Measurements from ENCODE around the gene PMEL. TPM values are rescaled to one million over a fixed set of nuclear protein-coding genes. Genes with fewer than 3 reads are reported as not detected.

Gene PMEL
- total RNA-seq, 1 experiment from 2014 or later, result 5.8 TPM

- H2AFZ ChIP-seq (ENCODE audit: low read depth, low read length, poor library complexity, severe bottlenecking), result no peak overlapping the region
- H3K9me3 ChIP-seq (ENCODE audit: control insufficient read depth in 1 of 2, insufficient read depth in 1 of 2, low read depth in 1 of 2, low read length in 2 of 2), result no peaks in the 10 kb centered on the region
- peak; percentile 59 for DNase-seq (ENCODE audit: low read depth, low spot score)
- H3K4me3 ChIP-seq (replicated peaks in 1 of 2; ENCODE audit: low read depth in 1 of 2, low read length in 2 of 2), result no peak overlapping the region
- CTCF ChIA-PET, result interaction anchor here (0.6 to 2.3 kb wide), 17 partner anchors 8 to 305 kb away, joined by 3 to 18 read pairs (median 4); partner anchors contain the start of genes DNAJC14 and RAB5B
- intact Hi-C loops (cut with micrococcal nuclease), result loop anchor here (1.0 kb wide), 1 partner anchor 120 kb away; no protein-coding TSS in a partner anchor
- POLR2A ChIA-PET, result interaction anchor here (1.6 kb wide), 1 partner anchor 119 kb away, joined by 4 read pairs; no protein-coding TSS in a partner anchor
- H3K36me3 ChIP-seq (ENCODE audit: control insufficient read depth in 1 of 2, insufficient read depth in 2 of 2, low read length in 2 of 2), result peaks cover 2 to 6% of the 10 kb centered on the region in 2 experiments; a peak in 2 of 4 replicates
- RAD21 ChIA-PET (ENCODE audit: low non-redundant PET in 1 of 2, low total read pairs in 2 of 2, uncharacterized antibody in 2 of 2, unreplicated experiment in 2 of 2), result interaction anchor here in 1 of 2 experiments (1.0 kb wide), 1 partner anchor 202 kb away, joined by 7 read pairs; no protein-coding TSS in a partner anchor
- H3K9me2 ChIP-seq (ENCODE audit: insufficient read depth), result no peaks in the 10 kb centered on the region
- no peak for TF ChIP-seq JUND (IDR thresholded peaks at IDR 0.05)
- no peak for TF ChIP-seq POLR2A (IDR thresholded peaks at IDR 0.05; ENCODE audit: borderline replicate concordance, extremely low read depth, insufficient read depth, insufficient read length)
- no peak for TF ChIP-seq SRF (IDR thresholded peaks at IDR 0.05; ENCODE audit: low read depth)
- TF ChIP-seq EGR1 (IDR thresholded peaks at IDR 0.05; ENCODE audit: low read depth), result no peak
- TF ChIP-seq YY1 (IDR thresholded peaks at IDR 0.05; ENCODE audit: extremely low read depth, insufficient replicate concordance, low read depth, low read length), result peak; percentile 17
- TF ChIP-seq CTCF (IDR thresholded peaks at IDR 0.05 in 2 of 3, conservative IDR thresholded peaks at IDR 0.05 in 1 of 3; ENCODE audit: borderline replicate concordance in 1 of 3, insufficient read depth in 1 of 3, low read depth in 2 of 3, low read length in 2 of 3), result peak; percentile 75 to 93 (median 91); a peak in 5 of 6 replicates
- no peak for TF ChIP-seq CBX3 (IDR thresholded peaks at IDR 0.05; ENCODE audit: low read depth)
- no peak for TF ChIP-seq FOSL1 (IDR thresholded peaks at IDR 0.05; ENCODE audit: low read depth)
- no peak for TF ChIP-seq CEBPB (IDR thresholded peaks at IDR 0.05; ENCODE audit: low read depth)
- TF ChIP-seq, protein P1, sequence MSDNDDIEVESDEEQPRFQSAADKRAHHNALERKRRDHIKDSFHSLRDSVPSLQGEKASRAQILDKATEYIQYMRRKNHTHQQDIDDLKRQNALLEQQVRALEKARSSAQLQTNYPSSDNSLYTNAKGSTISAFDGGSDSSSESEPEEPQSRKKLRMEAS (IDR thresholded peaks at IDR 0.05), result no peak
- TF ChIP-seq POLR2AphosphoS5 (IDR thresholded peaks at IDR 0.05; ENCODE audit: low read depth, low read length), result no peak
- no peak for TF ChIP-seq ELF1 (IDR thresholded peaks at IDR 0.05; ENCODE audit: borderline replicate concordance, low read depth)
- TF ChIP-seq RAD21 (IDR thresholded peaks at IDR 0.05; ENCODE audit: low read depth), result peak; percentile 91
- TF ChIP-seq, protein P2, sequence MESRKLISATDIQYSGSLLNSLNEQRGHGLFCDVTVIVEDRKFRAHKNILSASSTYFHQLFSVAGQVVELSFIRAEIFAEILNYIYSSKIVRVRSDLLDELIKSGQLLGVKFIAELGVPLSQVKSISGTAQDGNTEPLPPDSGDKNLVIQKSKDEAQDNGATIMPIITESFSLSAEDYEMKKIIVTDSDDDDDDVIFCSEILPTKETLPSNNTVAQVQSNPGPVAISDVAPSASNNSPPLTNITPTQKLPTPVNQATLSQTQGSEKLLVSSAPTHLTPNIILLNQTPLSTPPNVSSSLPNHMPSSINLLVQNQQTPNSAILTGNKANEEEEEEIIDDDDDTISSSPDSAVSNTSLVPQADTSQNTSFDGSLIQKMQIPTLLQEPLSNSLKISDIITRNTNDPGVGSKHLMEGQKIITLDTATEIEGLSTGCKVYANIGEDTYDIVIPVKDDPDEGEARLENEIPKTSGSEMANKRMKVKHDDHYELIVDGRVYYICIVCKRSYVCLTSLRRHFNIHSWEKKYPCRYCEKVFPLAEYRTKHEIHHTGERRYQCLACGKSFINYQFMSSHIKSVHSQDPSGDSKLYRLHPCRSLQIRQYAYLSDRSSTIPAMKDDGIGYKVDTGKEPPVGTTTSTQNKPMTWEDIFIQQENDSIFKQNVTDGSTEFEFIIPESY (IDR thresholded peaks at IDR 0.05; ENCODE audit: extremely low read depth, insufficient replicate concordance, low read length), result no peak
- no peak for TF ChIP-seq EZH2 (IDR thresholded peaks at IDR 0.05)
- no peaks in the 10 kb centered on the region for H3K27me3 ChIP-seq (ENCODE audit: insufficient read depth, low read length)
- H4K20me1 ChIP-seq (ENCODE audit: insufficient read depth), result no peaks in the 10 kb centered on the region
- H3K9ac ChIP-seq (ENCODE audit: low read length), result no peak overlapping the region
- peak overlapping the region; percentile 26; the same call in 1 of the 2 replicates for H3K27ac ChIP-seq (ENCODE audit: low read depth, low read length)
- H3K79me2 ChIP-seq (ENCODE audit: insufficient read depth, low read length), result no peaks in the 10 kb centered on the region
- peak overlapping the region; percentile 64 for H3K4me2 ChIP-seq (ENCODE audit: low read length)
- H3K4me1 ChIP-seq (ENCODE audit: control insufficient read depth in 1 of 2, insufficient read depth in 2 of 2, low read length in 2 of 2), result peaks cover 4 to 25% of the 10 kb centered on the region in 2 experiments
- ATAC-seq, result peak; percentile 100
- no TSS peak for BruUV-seq (replicated peaks)
Measured at GRCh38 chr12:55940065-55940732, 25.6 kb downstream of the PMEL start.
